ENCODE measurements around the gene MB. TPM values are rescaled to one million over a fixed set of nuclear protein-coding genes. Genes with fewer than 3 reads are reported as not detected.

The MB gene
- total RNA-seq, 4 donors from 2014 or later: 1.0 to 12.9 (median 2.5) TPM; not detected in 1

- Histone ChIP-seq H3K36me3 (no peaks in the 10 kb centered on the region), H3K4me3 (no peak overlapping the region), H3K27ac (no peak overlapping the region), H3K4me1 (peaks cover 0 to 27% (median 11%) of the 10 kb centered on the region in 3 donors), H3K27me3 (no peaks in the 10 kb centered on the region), H3K9me3 (no peaks in the 10 kb centered on the region)
- ATAC-seq: no peak
- 50 to 73% methylated on average over 2 to 3 of the region's 5 CpGs for WGBS, 2 donors (ENCODE audit: low coverage in 1 of 2)
- no peak for TF ChIP-seq EP300 (IDR thresholded peaks at IDR 0.05)
- TF ChIP-seq POLR2AphosphoS5 (IDR thresholded peaks at IDR 0.05): no peak
- TF ChIP-seq, protein P1, sequence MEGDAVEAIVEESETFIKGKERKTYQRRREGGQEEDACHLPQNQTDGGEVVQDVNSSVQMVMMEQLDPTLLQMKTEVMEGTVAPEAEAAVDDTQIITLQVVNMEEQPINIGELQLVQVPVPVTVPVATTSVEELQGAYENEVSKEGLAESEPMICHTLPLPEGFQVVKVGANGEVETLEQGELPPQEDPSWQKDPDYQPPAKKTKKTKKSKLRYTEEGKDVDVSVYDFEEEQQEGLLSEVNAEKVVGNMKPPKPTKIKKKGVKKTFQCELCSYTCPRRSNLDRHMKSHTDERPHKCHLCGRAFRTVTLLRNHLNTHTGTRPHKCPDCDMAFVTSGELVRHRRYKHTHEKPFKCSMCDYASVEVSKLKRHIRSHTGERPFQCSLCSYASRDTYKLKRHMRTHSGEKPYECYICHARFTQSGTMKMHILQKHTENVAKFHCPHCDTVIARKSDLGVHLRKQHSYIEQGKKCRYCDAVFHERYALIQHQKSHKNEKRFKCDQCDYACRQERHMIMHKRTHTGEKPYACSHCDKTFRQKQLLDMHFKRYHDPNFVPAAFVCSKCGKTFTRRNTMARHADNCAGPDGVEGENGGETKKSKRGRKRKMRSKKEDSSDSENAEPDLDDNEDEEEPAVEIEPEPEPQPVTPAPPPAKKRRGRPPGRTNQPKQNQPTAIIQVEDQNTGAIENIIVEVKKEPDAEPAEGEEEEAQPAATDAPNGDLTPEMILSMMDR (IDR thresholded peaks at IDR 0.05): no peak
- no peak for TF ChIP-seq POLR2A (IDR thresholded peaks at IDR 0.05)
Measured at GRCh38 chr22:35560366-35560765, 56.8 kb downstream of the MB start.

DNA sequence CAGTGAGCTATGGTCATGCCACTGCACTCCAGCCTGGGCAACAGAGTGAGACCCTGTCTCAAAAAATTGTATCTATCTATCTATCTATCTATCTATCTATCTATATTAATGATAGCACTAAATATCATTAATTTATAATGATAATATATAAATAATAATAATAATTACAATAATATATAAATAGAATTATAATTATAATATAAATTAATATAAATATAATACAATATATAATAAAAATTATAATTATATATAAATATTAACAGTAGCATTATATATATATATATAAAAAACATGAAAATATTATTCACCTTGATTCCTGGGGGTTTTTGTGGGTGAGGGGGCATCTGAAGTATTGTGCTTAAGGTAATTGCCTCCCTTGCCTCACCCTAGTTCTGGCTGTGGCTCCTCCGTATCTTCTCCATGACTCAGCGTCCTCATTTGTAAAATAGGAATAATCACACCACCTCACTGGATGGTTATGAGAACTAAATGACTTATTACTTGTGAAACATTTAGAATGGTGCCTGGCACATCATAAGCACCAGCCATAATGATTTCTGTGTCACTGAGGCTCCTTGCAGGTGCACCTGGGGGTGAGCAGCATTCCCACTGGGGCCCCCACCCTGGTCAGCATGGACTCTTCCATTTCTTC, 57.6 kb downstream of the MB start:
- H3K9me3 ChIP-seq: no peaks in the 10 kb centered on the region
- no peaks in the 10 kb centered on the region for H3K36me3 ChIP-seq
- 89% methylated on average over 2 of the region's 2 CpGs for WGBS, 2 donors (ENCODE audit: low coverage in 1 of 2)
- no peak for ATAC-seq
- peaks cover 0 to 20% (median 3%) of the 10 kb centered on the region in 3 donors for H3K4me1 ChIP-seq
- no peak overlapping the region for H3K27ac ChIP-seq
- H3K27me3 ChIP-seq: no peaks in the 10 kb centered on the region
- H3K4me3 ChIP-seq: no peak overlapping the region
- TF ChIP-seq POLR2A (IDR thresholded peaks at IDR 0.05) (no peak), POLR2AphosphoS5 (IDR thresholded peaks at IDR 0.05) (no peak), EP300 (IDR thresholded peaks at IDR 0.05) (no peak)
- TF ChIP-seq, protein P1 (IDR thresholded peaks at IDR 0.05): no peak

- TF ChIP-seq, protein P1 (IDR thresholded peaks at IDR 0.05): no peak
- TF ChIP-seq POLR2AphosphoS5 (IDR thresholded peaks at IDR 0.05): no peak
- no peak for TF ChIP-seq POLR2A (IDR thresholded peaks at IDR 0.05)
- TF ChIP-seq EP300 (IDR thresholded peaks at IDR 0.05): no peak
Measured at GRCh38 chr22:35558719-35559118, 58.4 kb downstream of the MB start.

DNA sequence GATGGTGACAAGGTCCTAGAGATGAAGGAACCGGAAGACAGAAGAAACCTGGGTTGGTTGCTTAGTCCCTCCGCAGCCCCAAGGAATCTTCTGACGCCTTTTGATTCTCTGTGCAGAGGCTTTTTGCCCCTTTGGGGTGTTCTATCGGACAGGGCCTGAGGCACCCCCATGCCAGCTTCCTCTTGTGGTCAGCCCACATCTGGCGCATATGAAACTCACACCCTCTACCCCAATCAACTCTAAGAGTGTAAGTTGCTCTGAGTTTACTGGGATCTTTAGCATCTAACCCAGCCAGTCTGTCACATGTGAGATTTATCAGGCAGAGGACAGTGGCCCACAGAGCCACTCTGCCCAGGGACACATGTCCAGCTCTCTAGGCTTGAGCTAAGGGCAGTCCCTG, 59.1 kb downstream of the MB start:
- TF ChIP-seq POLR2A (IDR thresholded peaks at IDR 0.05) (no peak), POLR2AphosphoS5 (IDR thresholded peaks at IDR 0.05) (no peak), EP300 (IDR thresholded peaks at IDR 0.05) (no peak)
- TF ChIP-seq, protein P1 (IDR thresholded peaks at IDR 0.05): no peak
- 80 to 85% methylated on average over 2 to 5 of the region's 5 CpGs for WGBS, 2 donors (ENCODE audit: low coverage in 1 of 2)
- H3K27me3 ChIP-seq: no peaks in the 10 kb centered on the region
- no peak overlapping the region for H3K27ac ChIP-seq
- H3K4me1 ChIP-seq: peaks cover 0 to 9% (median 0%) of the 10 kb centered on the region in 3 donors
- peaks cover 0 to 7% of the 10 kb centered on the region in 2 donors for H3K36me3 ChIP-seq
- no peak for ATAC-seq
- no peaks in the 10 kb centered on the region for H3K9me3 ChIP-seq
- no peak overlapping the region for H3K4me3 ChIP-seq

More at GRCh38 chr22:35558719-35559118, 58.4 kb downstream of the MB start:
- ATAC-seq: no peak
- H3K4me3 ChIP-seq: no peak overlapping the region
- H3K27me3 ChIP-seq: no peaks in the 10 kb centered on the region
- 63 to 72% methylated on average over 3 of the region's 3 CpGs for WGBS, 2 donors (ENCODE audit: low coverage in 1 of 2)
- peaks cover 0 to under 1% of the 10 kb centered on the region in 2 donors for H3K36me3 ChIP-seq
- H3K4me1 ChIP-seq: peaks cover 0 to 12% (median 0%) of the 10 kb centered on the region in 3 donors
- H3K27ac ChIP-seq: no peak overlapping the region
- H3K9me3 ChIP-seq: no peaks in the 10 kb centered on the region

Other genes with a start within 250 kb of the MB start
- gene HMOX1, start 236.2 kb downstream of the MB start, total RNA-seq: 100 to 1,000 TPM in 1 of 4 donors, 10 to 100 TPM in 2, 1 to 10 TPM in 1; 3.0 to 317 (median 12.7) TPM
- 10 to 100 TPM; 14.5 to 19.2 (median 15.3) TPM for gene MCM5, start 217.2 kb downstream of the MB start, total RNA-seq
- gene RASD2, start 76.5 kb downstream of the MB start, total RNA-seq: 10 to 100 TPM in 2 of 4 donors, 1 to 10 TPM in 2; 4.7 to 45.9 (median 16.0) TPM
- 10 to 100 TPM; 10.4 to 13.3 (median 10.9) TPM for gene APOL6, start 31.1 kb upstream of the MB start, total RNA-seq
- gene APOL5, start 100.5 kb upstream of the MB start, total RNA-seq: not detected